Measurements from ENCODE around the gene SULF2. TPM values are rescaled to one million over a fixed set of nuclear protein-coding genes. Genes with fewer than 3 reads are reported as not detected.

The SULF2 gene
- total RNA-seq, 1 experiment from 2014 or later: 13.0 TPM

- no peak for TF ChIP-seq CEBPB (IDR thresholded peaks at IDR 0.05; ENCODE audit: low read depth)
- TF ChIP-seq CBX3 (IDR thresholded peaks at IDR 0.05; ENCODE audit: low read depth): no peak
These were observed 100.8 kb downstream of the SULF2 start (continued) for GRCh38 chr20:47684306-47685080.

GRCh38 chr20:47682916-47683315, 102.4 kb downstream of the SULF2 start:
- H3K9me2 ChIP-seq (ENCODE audit: insufficient read depth): no peaks in the 10 kb centered on the region
- ChIA-PET CTCF (no interaction called here), RAD21 (ENCODE audit: low non-redundant PET in 1 of 2, low total read pairs in 2 of 2, uncharacterized antibody in 2 of 2, unreplicated experiment in 2 of 2) (no interaction called here), POLR2A (no interaction called here)
- intact Hi-C loops (cut with micrococcal nuclease): no loop called here
- H3K79me2 ChIP-seq (ENCODE audit: insufficient read depth, low read length): no peaks in the 10 kb centered on the region
- no peak overlapping the region for H2AFZ ChIP-seq (ENCODE audit: low read depth, low read length, poor library complexity, severe bottlenecking)
- ATAC-seq (no peak), DNase-seq (ENCODE audit: low read depth, low spot score) (no peak)
- BruUV-seq (replicated peaks): no TSS peak
- no peak overlapping the region for H3K9ac ChIP-seq (ENCODE audit: low read length)
- H3K4me2 ChIP-seq (ENCODE audit: low read length): no peak overlapping the region
- TF ChIP-seq RAD21 (IDR thresholded peaks at IDR 0.05; ENCODE audit: low read depth): no peak
- TF ChIP-seq REST (IDR thresholded peaks at IDR 0.05; ENCODE audit: low read depth): no peak
- no peak for TF ChIP-seq ZNF274 (IDR thresholded peaks at IDR 0.05; ENCODE audit: low read depth, low read length)
- no peak for TF ChIP-seq CTCF (IDR thresholded peaks at IDR 0.05 in 2 of 3, conservative IDR thresholded peaks at IDR 0.05 in 1 of 3; ENCODE audit: borderline replicate concordance in 1 of 3, insufficient read depth in 1 of 3, low read depth in 2 of 3, low read length in 2 of 3)
- no peak for TF ChIP-seq CBX3 (IDR thresholded peaks at IDR 0.05; ENCODE audit: low read depth)
- TF ChIP-seq MAX (IDR thresholded peaks at IDR 0.05): no peak
- no peak for TF ChIP-seq POLR2A (IDR thresholded peaks at IDR 0.05; ENCODE audit: borderline replicate concordance, extremely low read depth, insufficient read depth, insufficient read length)
- no peak for TF ChIP-seq JUND (IDR thresholded peaks at IDR 0.05)
- TF ChIP-seq SP1 (IDR thresholded peaks at IDR 0.05; ENCODE audit: low read depth): no peak
- TF ChIP-seq TCF7L2 (IDR thresholded peaks at IDR 0.05; ENCODE audit: borderline replicate concordance, extremely low read depth, insufficient read depth, insufficient read length): no peak
- TF ChIP-seq EZH2 (IDR thresholded peaks at IDR 0.05): no peak
- TF ChIP-seq ZFX (IDR thresholded peaks at IDR 0.05): no peak
- TF ChIP-seq ZBTB33 (IDR thresholded peaks at IDR 0.05; ENCODE audit: extremely low read depth, insufficient replicate concordance, low read length): no peak
- H3K4me1 ChIP-seq (ENCODE audit: control insufficient read depth in 1 of 2, insufficient read depth in 2 of 2, low read length in 2 of 2): peaks cover 0 to 3% of the 10 kb centered on the region in 2 experiments; a peak in 1 of 4 replicates
- no peaks in the 10 kb centered on the region for H3K27me3 ChIP-seq (ENCODE audit: insufficient read depth, low read length)
- H3K9me3 ChIP-seq (ENCODE audit: control insufficient read depth in 1 of 2, insufficient read depth in 1 of 2, low read depth in 1 of 2, low read length in 2 of 2): no peaks in the 10 kb centered on the region
- no peaks in the 10 kb centered on the region for H3K36me3 ChIP-seq (ENCODE audit: control insufficient read depth in 1 of 2, insufficient read depth in 2 of 2, low read length in 2 of 2)
- H4K20me1 ChIP-seq (ENCODE audit: insufficient read depth): no peaks in the 10 kb centered on the region
- no peak overlapping the region for H3K4me3 ChIP-seq (replicated peaks in 1 of 2; ENCODE audit: low read depth in 1 of 2, low read length in 2 of 2)
- no peak overlapping the region for H3K27ac ChIP-seq (ENCODE audit: low read depth, low read length)
